GM12873 (cell line): ENCODE data around the gene MORC2.

Source experiments
- CTCF ChIP-seq: IDR thresholded peaks from 2 replicates; pipeline ENCODE4 v1.5.1; 2012; ENCODE audit warnings: low read depth, mild to moderate bottlenecking, moderate library complexity, low read length, control low read depth; ENCODE audit not compliant: insufficient read depth; ENCODE audit errors: missing control alignments

The MORC2 gene

GRCh38 chr22:30948930-30949342 is 19.6 kb downstream of the MORC2 start:
- no peak for TF ChIP-seq CTCF

GRCh38 chr22:30947816-30948454 is 20.6 kb downstream of the MORC2 start:
- peak; percentile 42 for TF ChIP-seq CTCF

- no peak for TF ChIP-seq CTCF
Measured at GRCh38 chr22:30947173-30947815, 21.3 kb downstream of the MORC2 start.

- no peak for TF ChIP-seq CTCF
Measured at GRCh38 chr22:30946354-30946753, 22.2 kb downstream of the MORC2 start.

GRCh38 chr22:30945653-30946052 is 22.9 kb downstream of the MORC2 start:
- TF ChIP-seq CTCF: no peak

- TF ChIP-seq CTCF: no peak
Measured at GRCh38 chr22:30944986-30945385, 23.6 kb downstream of the MORC2 start.

- TF ChIP-seq CTCF: no peak
Measured at GRCh38 chr22:30943368-30943767, 25.2 kb downstream of the MORC2 start.
